BLaER1 treated with 17β-estradiol and CSF1 and Interleukin-3, amounts not matched to agents 10 nM and 100 nM (cell line): ENCODE results near the gene KRT17.

ENCODE experiments used
- H3K27ac ChIP-seq, 11 experiments: shearing (Covaris generic); formaldehyde crosslinking; 2 replicates each; pipeline ENCODE4 v1.8.1; 2022
- H3K27me3 ChIP-seq, 11 experiments: shearing (Covaris generic); formaldehyde crosslinking; 2 replicates each; pipeline ENCODE4 v1.8.1; 2022
- H3K36me3 ChIP-seq, 11 experiments: shearing (Covaris generic); formaldehyde crosslinking; 2 replicates each; pipeline ENCODE4 v1.8.1; 2022
- H3K4me1 ChIP-seq, 10 experiments: shearing (Covaris generic); formaldehyde crosslinking; 2 replicates each; pipeline ENCODE4 v1.8.1; 2022
- H3K4me2 ChIP-seq, 11 experiments: shearing (Covaris generic); formaldehyde crosslinking; 2 replicates each; pipeline ENCODE4 v1.8.1; 2022
- H3K4me3 ChIP-seq, 10 experiments: shearing (Covaris generic); formaldehyde crosslinking; 2 replicates each; pipeline ENCODE4 v1.8.1; 2022
- H3K9ac ChIP-seq, 11 experiments: shearing (Covaris generic); formaldehyde crosslinking; 2 replicates each; pipeline ENCODE4 v1.8.1; 2022
- H3K9me3 ChIP-seq, 11 experiments: shearing (Covaris generic); formaldehyde crosslinking; replicated peaks in 1 of 11; 2 replicates each; pipeline ENCODE4 v1.8.1; 2022
- H4K20me1 ChIP-seq, 11 experiments: shearing (Covaris generic); formaldehyde crosslinking; 2 replicates each; pipeline ENCODE4 v1.8.1; 2022
- Cebpa-rat ChIP-seq, 11 experiments: shearing (Covaris generic); IDR thresholded peaks; 2 replicates each; pipeline ENCODE4 v1.8.1; 2022

The KRT17 gene

GRCh38 chr17:41624208-41625101 lies at the start of gene KRT17:
Gene KRT17 (minus strand): TSS chr17:41624575. CDS start chr17:41624509, 66 bp downstream.
- no peak for TF ChIP-seq Cebpa-rat (IDR thresholded peaks at IDR 0.05)
- H3K27ac ChIP-seq, result no peak within 1 kb of the TSS
- no peak within 1 kb of the TSS for H3K4me3 ChIP-seq
- no peaks in the 10 kb centered on the region; a peak in 1 of 22 replicates for H4K20me1 ChIP-seq
- H3K4me2 ChIP-seq, result peak within 1 kb of the TSS in 9 of 11 experiments; percentile 7 to 56 (median 40); a peak in 14 of 22 replicates
- H3K9ac ChIP-seq, result no peak within 1 kb of the TSS
- H3K9me3 ChIP-seq, result no peaks in the 10 kb centered on the region
- peaks cover 7 to 15% (median 10%) of the 10 kb centered on the region in 10 experiments; a peak in 18 of 20 replicates for H3K4me1 ChIP-seq
- no peaks in the 10 kb centered on the region for H3K27me3 ChIP-seq
- no peaks in the 10 kb centered on the region for H3K36me3 ChIP-seq

- Histone ChIP-seq H3K4me3 (no peak overlapping the region), H3K4me2 (peak overlapping the region in 1 of 11 experiments; percentile 71; a peak in 2 of 22 replicates)
Observed at GRCh38 chr17:41672153-41672552, 47.8 kb upstream of the KRT17 start.

GRCh38 chr17:41667280-41668041 lies 43.1 kb upstream of the KRT17 start:
- Histone ChIP-seq H3K36me3 (no peaks in the 10 kb centered on the region), H3K4me1 (peaks cover 39 to 63% (median 55%) of the 10 kb centered on the region in 10 experiments), H3K9me3 (no peaks in the 10 kb centered on the region), H3K9ac (peak overlapping the region in 9 of 11 experiments; percentile 71 to 80 (median 77); a peak in 13 of 22 replicates), H3K27me3 (no peaks in the 10 kb centered on the region), H3K4me2 (peak overlapping the region; percentile 75 to 100 (median 94)), H4K20me1 (no peaks in the 10 kb centered on the region), H3K27ac (peak overlapping the region in 10 of 11 experiments; percentile 18 to 88 (median 76); a peak in 19 of 22 replicates), H3K4me3 (peak overlapping the region in 3 of 10 experiments; percentile 1 to 62 (median 60); a peak in 3 of 20 replicates)
- no peak for TF ChIP-seq Cebpa-rat (IDR thresholded peaks at IDR 0.05)

More at GRCh38 chr17:41672153-41672552, 47.8 kb upstream of the KRT17 start:
- TF ChIP-seq Cebpa-rat (IDR thresholded peaks at IDR 0.05), result no peak
- Histone ChIP-seq H3K9me3 (peaks cover 0 to 5% (median 3%) of the 10 kb centered on the region in 11 experiments; a peak in 10 of 22 replicates), H3K9ac (no peak overlapping the region), H3K4me1 (peaks cover 40 to 80% (median 50%) of the 10 kb centered on the region in 10 experiments), H3K36me3 (no peaks in the 10 kb centered on the region), H4K20me1 (no peaks in the 10 kb centered on the region), H3K27ac (peak overlapping the region in 1 of 11 experiments; percentile 40; a peak in 2 of 22 replicates), H3K27me3 (peaks cover 0 to 9% (median 0%) of the 10 kb centered on the region in 11 experiments; a peak in 6 of 22 replicates)

DNA sequence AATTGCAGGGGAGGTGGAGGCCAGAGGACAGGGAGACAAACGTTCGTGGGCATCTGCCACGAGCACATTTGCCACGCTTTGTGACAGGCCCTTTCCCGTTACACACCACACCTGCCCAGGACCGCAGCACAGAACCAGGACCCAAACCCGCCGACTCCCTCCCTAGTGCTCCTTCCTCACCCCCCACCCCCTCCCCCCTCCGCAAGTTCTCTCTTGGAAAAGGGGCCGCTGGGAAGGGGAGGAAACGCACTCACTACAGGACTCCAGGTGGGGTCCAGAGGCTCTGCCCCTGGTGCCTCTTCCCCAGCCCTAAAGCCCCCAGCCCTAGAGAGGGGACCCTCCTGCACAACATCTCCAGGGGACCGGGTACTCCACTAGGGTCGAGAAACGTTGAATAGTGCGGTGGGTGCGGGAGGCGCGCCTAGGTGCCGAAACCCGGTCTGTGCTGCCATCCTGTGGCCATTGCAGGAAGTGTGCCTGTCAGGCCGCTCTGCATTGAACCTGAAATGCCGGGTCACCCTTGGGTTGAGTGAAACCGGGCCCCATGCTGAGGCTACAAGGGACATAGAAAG lies 42.4 kb upstream of the KRT17 start:
- Histone ChIP-seq H3K4me1 (peaks cover 39 to 58% (median 55%) of the 10 kb centered on the region in 10 experiments), H3K9me3 (no peaks in the 10 kb centered on the region), H3K4me3 (peak overlapping the region in 9 of 10 experiments; percentile 33 to 62 (median 56); a peak in 17 of 20 replicates), H4K20me1 (no peaks in the 10 kb centered on the region), H3K27me3 (no peaks in the 10 kb centered on the region), H3K9ac (peak overlapping the region; percentile 64 to 80 (median 75); a peak in 20 of 22 replicates), H3K4me2 (peak overlapping the region; percentile 75 to 100 (median 94)), H3K27ac (peak overlapping the region; percentile 58 to 88 (median 78); a peak in 19 of 22 replicates), H3K36me3 (no peaks in the 10 kb centered on the region)
- no peak for TF ChIP-seq Cebpa-rat (IDR thresholded peaks at IDR 0.05)

- H3K36me3 ChIP-seq, result no peaks in the 10 kb centered on the region
- H3K4me1 ChIP-seq, result peaks cover 39 to 58% (median 55%) of the 10 kb centered on the region in 10 experiments
- TF ChIP-seq Cebpa-rat (IDR thresholded peaks at IDR 0.05), result no peak
- H3K4me3 ChIP-seq, result peak overlapping the region; percentile 39 to 62 (median 56); a peak in 19 of 20 replicates
- peak overlapping the region; percentile 58 to 88 (median 78); a peak in 21 of 22 replicates for H3K27ac ChIP-seq
- peak overlapping the region; percentile 64 to 80 (median 75) for H3K9ac ChIP-seq
- no peaks in the 10 kb centered on the region for H3K27me3 ChIP-seq
- H4K20me1 ChIP-seq, result no peaks in the 10 kb centered on the region
- H3K9me3 ChIP-seq, result no peaks in the 10 kb centered on the region
- peak overlapping the region; percentile 75 to 100 (median 94) for H3K4me2 ChIP-seq
Observed at GRCh38 chr17:41666237-41666641, 41.9 kb upstream of the KRT17 start.

GRCh38 chr17:41665566-41666236 lies 41.3 kb upstream of the KRT17 start:
- H3K36me3 ChIP-seq, result no peaks in the 10 kb centered on the region
- no peaks in the 10 kb centered on the region for H4K20me1 ChIP-seq
- no peaks in the 10 kb centered on the region for H3K27me3 ChIP-seq
- peak overlapping the region; percentile 39 to 62 (median 56) for H3K4me3 ChIP-seq
- H3K4me1 ChIP-seq, result peaks cover 34 to 55% (median 50%) of the 10 kb centered on the region in 10 experiments
- H3K4me2 ChIP-seq, result peak overlapping the region; percentile 75 to 100 (median 94)
- peak overlapping the region; percentile 64 to 80 (median 75) for H3K9ac ChIP-seq
- no peaks in the 10 kb centered on the region for H3K9me3 ChIP-seq
- TF ChIP-seq Cebpa-rat (IDR thresholded peaks at IDR 0.05), result no peak
- H3K27ac ChIP-seq, result peak overlapping the region; percentile 58 to 88 (median 78); a peak in 21 of 22 replicates

- peak overlapping the region; percentile 75 to 100 (median 94) for H3K4me2 ChIP-seq
- no peaks in the 10 kb centered on the region for H4K20me1 ChIP-seq
- peak overlapping the region in 3 of 11 experiments; percentile 84 to 87 (median 86); a peak in 5 of 22 replicates for H3K27ac ChIP-seq
- no peak for TF ChIP-seq Cebpa-rat (IDR thresholded peaks at IDR 0.05)
- peak overlapping the region in 7 of 11 experiments; percentile 74 to 79 (median 77); a peak in 12 of 22 replicates for H3K9ac ChIP-seq
- H3K9me3 ChIP-seq, result no peaks in the 10 kb centered on the region
- H3K4me3 ChIP-seq, result peak overlapping the region in 9 of 10 experiments; percentile 52 to 62 (median 56); a peak in 14 of 20 replicates
- H3K27me3 ChIP-seq, result no peaks in the 10 kb centered on the region
- no peaks in the 10 kb centered on the region for H3K36me3 ChIP-seq
- H3K4me1 ChIP-seq, result peaks cover 26 to 47% (median 41%) of the 10 kb centered on the region in 10 experiments
Observed at GRCh38 chr17:41664587-41665565, 40.5 kb upstream of the KRT17 start.
